BJ (cell line): ENCODE results near the gene HMGN2. TPM values are rescaled to one million over a fixed set of nuclear protein-coding genes. Genes with fewer than 3 reads are reported as not detected.

Experiments
- CTCF ChIA-PET: fragments of 350-600 bp; formaldehyde crosslinking; extraction: SDS; loops from one replicate; lab custom pipeline; 2021; ENCODE audit warnings: antibody characterized with exemption, inconsistent platforms; lab: Yijun Ruan, JAX
- POLR2A ChIA-PET: fragments of 300-600 bp; sonication (Branson Sonifier 250); formaldehyde crosslinking; extraction: SDS; loops from one replicate; lab custom pipeline; 2021; ENCODE audit warnings: antibody characterized with exemption; lab: Charles Lee
- DNase-seq: peaks from one replicate; pipeline ENCODE4 v3.0.0-alpha.2; 2011; ENCODE audit warnings: low read depth
- H3K27me3 ChIP-seq: 2 replicates; pipeline ENCODE4 v1.6.0; 2011; ENCODE audit warnings: low read length; ENCODE audit not compliant: control insufficient read depth, insufficient read depth
- H3K36me3 ChIP-seq: 2 replicates; pipeline ENCODE4 v1.5.1; 2011; ENCODE audit warnings: low read length; ENCODE audit not compliant: control insufficient read depth, insufficient read depth
- H3K4me3 ChIP-seq: 2 replicates; pipeline ENCODE4 v1.5.1; 2011; ENCODE audit warnings: low read depth, mild to moderate bottlenecking, control low read depth, low read length
- CTCF ChIP-seq: IDR thresholded peaks from 2 replicates; pipeline ENCODE4 v1.5.1; 2011; ENCODE audit warnings: low read depth, mild to moderate bottlenecking, control low read depth, inconsistent platforms, low read length, moderate library complexity; ENCODE audit not compliant: insufficient read depth
- polyA plus RNA-seq: library from polyadenylated mRNA; depleted of rRNA; stranded (reverse); fragments of >200 nt; gene quantifications from 2 replicates; pipeline ENCODE4 v1.2.3, GENCODE V29; 2011

The HMGN2 gene
- polyA plus RNA-seq, 1 experiment: 268 TPM

- Histone ChIP-seq H3K36me3 (no peaks in the 10 kb centered on the region), H3K4me3 (no peak overlapping the region), H3K27me3 (peaks cover 14% of the 10 kb centered on the region)
- no peak for DNase-seq
- TF ChIP-seq CTCF: no peak
- ChIA-PET POLR2A (interaction anchor here (0.6 kb wide), 1 partner anchor 620 kb away, joined by 3 read pairs; no protein-coding TSS in a partner anchor), CTCF (interaction anchor here (1.1 to 1.8 kb wide), 2 partner anchors 10 to 17 kb away, joined by 6 read pairs; no protein-coding TSS in a partner anchor)
Measured at GRCh38 chr1:26517766-26518049, 45.5 kb downstream of the HMGN2 start.

- DNase-seq: no peak
- no peaks in the 10 kb centered on the region for H3K36me3 ChIP-seq
- no peak overlapping the region for H3K4me3 ChIP-seq
- POLR2A ChIA-PET: interaction anchor here (0.6 kb wide), 1 partner anchor 620 kb away, joined by 3 read pairs; no protein-coding TSS in a partner anchor
- CTCF ChIA-PET: interaction anchor here (1.1 kb wide), 1 partner anchor 9 kb away, joined by 6 read pairs; no protein-coding TSS in a partner anchor
- TF ChIP-seq CTCF: no peak
- peaks cover 14% of the 10 kb centered on the region for H3K27me3 ChIP-seq
Measured at GRCh38 chr1:26518355-26518754, 46.1 kb downstream of the HMGN2 start.

- CTCF ChIA-PET: interaction anchor here (1.5 kb wide), 1 partner anchor 20 kb away, joined by 4 read pairs; no protein-coding TSS in a partner anchor
- TF ChIP-seq CTCF: no peak
- POLR2A ChIA-PET: no interaction called here
- Histone ChIP-seq H3K4me3 (no peak overlapping the region), H3K36me3 (no peaks in the 10 kb centered on the region), H3K27me3 (peaks cover 14% of the 10 kb centered on the region)
- no peak for DNase-seq
Measured at GRCh38 chr1:26520339-26520738, 48.1 kb downstream of the HMGN2 start.

GRCh38 chr1:26521669-26522030, 49.4 kb downstream of the HMGN2 start:
- ChIA-PET POLR2A (no interaction called here), CTCF (interaction anchor here (0.9 to 1.5 kb wide), 3 partner anchors 21 to 30 kb away, joined by 3 to 4 read pairs (median 3); no protein-coding TSS in a partner anchor)
- TF ChIP-seq CTCF: no peak
- H3K36me3 ChIP-seq: no peaks in the 10 kb centered on the region
- peaks cover 14% of the 10 kb centered on the region for H3K27me3 ChIP-seq
- no peak overlapping the region for H3K4me3 ChIP-seq
- no peak for DNase-seq

GRCh38 chr1:26522073-26522472, 49.8 kb downstream of the HMGN2 start:
- no peak for DNase-seq
- Histone ChIP-seq H3K36me3 (no peaks in the 10 kb centered on the region), H3K27me3 (peaks cover 14% of the 10 kb centered on the region), H3K4me3 (no peak overlapping the region)
- CTCF ChIA-PET: interaction anchor here (0.9 to 1.2 kb wide), 2 partner anchors 22 to 30 kb away, joined by 3 read pairs; no protein-coding TSS in a partner anchor
- POLR2A ChIA-PET: no interaction called here
- TF ChIP-seq CTCF: no peak
